ENCODE results near the gene MIB2. TPM values are rescaled to one million over a fixed set of nuclear protein-coding genes. Genes with fewer than 3 reads are reported as not detected.

The MIB2 gene
- polyA plus RNA-seq (2012; ENCODE audit: low read depth, missing spikeins): 29.4 TPM

GRCh38 chr1:1615256-1616044 is at the start of gene MIB2:
Gene MIB2 (plus strand): TSS chr1:1615500. CDS start chr1:1623453, 7,953 bp downstream.
- FAIRE-seq (peak; percentile 100), DNase-seq (ENCODE audit: insufficient read length, low spot score) (peak; percentile 100)

GRCh38 chr1:1567152-1567875 is 48.0 kb upstream of the MIB2 start:
- DNase-seq (ENCODE audit: insufficient read length, low spot score) (no peak), FAIRE-seq (no peak)
- TF ChIP-seq TAF1 (IDR thresholded peaks at IDR 0.05; ENCODE audit: low read depth, low read length) (no peak), POU2F2 (IDR thresholded peaks at IDR 0.05; ENCODE audit: low read depth, low read length) (no peak), PAX5 (IDR thresholded peaks at IDR 0.05; ENCODE audit: insufficient read depth, low read length, severe bottlenecking) (no peak), POLR2AphosphoS5 (IDR thresholded peaks at IDR 0.05; ENCODE audit: low read depth, low read length) (no peak), SPI1 (IDR thresholded peaks at IDR 0.05; ENCODE audit: low read depth, low read length) (no peak), POLR2A (IDR thresholded peaks at IDR 0.05; ENCODE audit: low read depth, low read length) (no peak)

More at GRCh38 chr1:1615256-1616044, at the start of gene MIB2:
- peak; percentile 40; the same call in 1 of the 2 replicates for TF ChIP-seq TAF1 (IDR thresholded peaks at IDR 0.05; ENCODE audit: low read depth, low read length)
- peak; percentile 83 for TF ChIP-seq POLR2AphosphoS5 (IDR thresholded peaks at IDR 0.05; ENCODE audit: low read depth, low read length)
- no peak for TF ChIP-seq SPI1 (IDR thresholded peaks at IDR 0.05; ENCODE audit: low read depth, low read length)
- peak; percentile 67 for TF ChIP-seq POLR2A (IDR thresholded peaks at IDR 0.05; ENCODE audit: low read depth, low read length)

- TF ChIP-seq PAX5 (IDR thresholded peaks at IDR 0.05; ENCODE audit: insufficient read depth, low read length, severe bottlenecking) (no peak), SPI1 (IDR thresholded peaks at IDR 0.05; ENCODE audit: low read depth, low read length) (no peak), POU2F2 (IDR thresholded peaks at IDR 0.05; ENCODE audit: low read depth, low read length) (no peak), TAF1 (IDR thresholded peaks at IDR 0.05; ENCODE audit: low read depth, low read length) (no peak), POLR2AphosphoS5 (IDR thresholded peaks at IDR 0.05; ENCODE audit: low read depth, low read length) (no peak)
- DNase-seq (ENCODE audit: insufficient read length, low spot score) (no peak), FAIRE-seq (no peak)
Measured at GRCh38 chr1:1567891-1568291, 47.4 kb upstream of the MIB2 start.

GRCh38 chr1:1569341-1569740 is 46.0 kb upstream of the MIB2 start:
- DNase-seq (ENCODE audit: insufficient read length, low spot score) (no peak), FAIRE-seq (no peak)
- no peak for TF ChIP-seq POLR2AphosphoS5 (IDR thresholded peaks at IDR 0.05; ENCODE audit: low read depth, low read length)
- no peak for TF ChIP-seq POU2F2 (IDR thresholded peaks at IDR 0.05; ENCODE audit: low read depth, low read length)

- DNase-seq (ENCODE audit: insufficient read length, low spot score) (peak; percentile 88), FAIRE-seq (no peak)
- TF ChIP-seq POLR2A (IDR thresholded peaks at IDR 0.05; ENCODE audit: low read depth, low read length) (no peak; the same call in 1 of the 2 replicates), TAF1 (IDR thresholded peaks at IDR 0.05; ENCODE audit: low read depth, low read length) (peak; percentile 32; the same call in 1 of the 2 replicates), SPI1 (IDR thresholded peaks at IDR 0.05; ENCODE audit: low read depth, low read length) (no peak), POU2F2 (IDR thresholded peaks at IDR 0.05; ENCODE audit: low read depth, low read length) (no peak), POLR2AphosphoS5 (IDR thresholded peaks at IDR 0.05; ENCODE audit: low read depth, low read length) (no peak)
Measured at GRCh38 chr1:1573843-1574720, 41.2 kb upstream of the MIB2 start.

GRCh38 chr1:1574721-1575537 is 40.4 kb upstream of the MIB2 start, which contains the start of gene SSU72:
Gene SSU72 (minus strand): TSS chr1:1574863. CDS start chr1:1574557, 306 bp downstream.
- TF ChIP-seq POU2F2 (IDR thresholded peaks at IDR 0.05; ENCODE audit: low read depth, low read length) (no peak; the same call in none of the 2 replicates), SPI1 (IDR thresholded peaks at IDR 0.05; ENCODE audit: low read depth, low read length) (no peak), POLR2AphosphoS5 (IDR thresholded peaks at IDR 0.05; ENCODE audit: low read depth, low read length) (peak; percentile 95), POLR2A (IDR thresholded peaks at IDR 0.05; ENCODE audit: low read depth, low read length) (peak; percentile 94), TAF1 (IDR thresholded peaks at IDR 0.05; ENCODE audit: low read depth, low read length) (peak; percentile 74), PAX5 (IDR thresholded peaks at IDR 0.05; ENCODE audit: insufficient read depth, low read length, severe bottlenecking) (peak; percentile 66)
- FAIRE-seq: peak; percentile 96
- peak; percentile 96 for DNase-seq (ENCODE audit: insufficient read length, low spot score)

GRCh38 chr1:1577367-1578011 is 37.8 kb upstream of the MIB2 start:
- no peak for FAIRE-seq
- TF ChIP-seq PAX5 (IDR thresholded peaks at IDR 0.05; ENCODE audit: insufficient read depth, low read length, severe bottlenecking) (no peak), POLR2AphosphoS5 (IDR thresholded peaks at IDR 0.05; ENCODE audit: low read depth, low read length) (no peak), TAF1 (IDR thresholded peaks at IDR 0.05; ENCODE audit: low read depth, low read length) (no peak), POU2F2 (IDR thresholded peaks at IDR 0.05; ENCODE audit: low read depth, low read length) (no peak), POLR2A (IDR thresholded peaks at IDR 0.05; ENCODE audit: low read depth, low read length) (no peak), SPI1 (IDR thresholded peaks at IDR 0.05; ENCODE audit: low read depth, low read length) (no peak)
- DNase-seq (ENCODE audit: insufficient read length, low spot score): no peak

- no peak for FAIRE-seq
- TF ChIP-seq SPI1 (IDR thresholded peaks at IDR 0.05; ENCODE audit: low read depth, low read length): no peak
- TF ChIP-seq POLR2A (IDR thresholded peaks at IDR 0.05; ENCODE audit: low read depth, low read length): no peak
Measured at GRCh38 chr1:1578371-1578940, 36.8 kb upstream of the MIB2 start.

More at GRCh38 chr1:1578371-1578940, 36.8 kb upstream of the MIB2 start:
- no peak for DNase-seq (ENCODE audit: insufficient read length, low spot score)

All from GM12891 (cell line).